K562 (cell line): Measurements from ENCODE around the gene CRACDL. TPM values are rescaled to one million over a fixed set of nuclear protein-coding genes. Genes with fewer than 3 reads are reported as not detected.

Experiments used
- ATAC-seq: fragments of 200-7000 bp; cut with Tn5 transposase; 3 replicates; pipeline ENCODE4 v1.9.1; 2020; ENCODE audit warnings: moderate library complexity
- BruUV-seq: library from RNA; stranded (reverse); fragments of 400-500 nt; replicated peaks from 2 replicates; lab custom pipeline; 2021; lab: Mats Ljungman, UMichigan
- CTCF ChIA-PET: fragments of 300-600 bp; formaldehyde crosslinking; extraction: SDS; loops from one replicate; lab custom pipeline; 2021; ENCODE audit warnings: low intra/inter-chr PET ratio; lab: Yijun Ruan, JAX
- POLR2A ChIA-PET: fragments of 300-600, 350-650 bp; sonication (Branson Sonifier 250); formaldehyde crosslinking; extraction: SDS; loops from one replicate; lab custom pipeline; 2021; ENCODE audit warnings: antibody characterized with exemption, inconsistent platforms; lab: Yijun Ruan, JAX
- DNase-seq, 4 experiments: peaks; one replicate each; pipeline versions ENCODE4 v3.0.0 to v3.0.0-alpha.2; 2011 to 2018; ENCODE audit warnings: low spot score in 3 of 4, mixed read lengths in 3 of 4; ENCODE audit errors: extremely low read depth in 1 of 4
- FAIRE-seq: peaks from 2 replicates; lab custom pipeline; 2011; peaks lifted over from hg19 to GRCh38; lab: Jason Lieb, UNC
- H2AFZ ChIP-seq: 2 replicates; pipeline ENCODE4 v1.6.0; 2011; ENCODE audit warnings: low read depth, low read length, control low read depth, inconsistent platforms
- H3K27ac ChIP-seq: fragments of 200-600 bp; 3 replicates; pipeline ENCODE4 v1.8.0; 2011; ENCODE audit warnings: low read depth, mild to moderate bottlenecking, control low read depth, inconsistent platforms, low read length, moderate library complexity, mixed read lengths; ENCODE audit errors: extremely low read depth
- H3K27me3 ChIP-seq, 2 experiments: fragments of 300-600 bp in 1 of 2; 2 replicates in 1 of 2; 3 replicates in 1 of 2; pipeline versions ENCODE4 v1.6.0 to v1.8.0; 2011; ENCODE audit warnings: inconsistent platforms in 2 of 2, low read length in 2 of 2, mild to moderate bottlenecking in 1 of 2, mixed read lengths in 1 of 2, moderate library complexity in 1 of 2; ENCODE audit not compliant: control insufficient read depth in 2 of 2, insufficient read depth in 2 of 2
- H3K36me3 ChIP-seq: fragments of 300-600 bp; 3 replicates; pipeline ENCODE4 v1.8.0; 2011; ENCODE audit warnings: mild to moderate bottlenecking, low read length, inconsistent platforms; ENCODE audit not compliant: control insufficient read depth, insufficient read depth
- H3K4me1 ChIP-seq, 2 experiments: fragments of 200-600 bp in 1 of 2; replicated peaks in 1 of 2; 2 replicates in 1 of 2; 3 replicates in 1 of 2; pipeline versions ENCODE4 v1.5.1 to v1.8.0; 2011; ENCODE audit warnings: inconsistent platforms in 2 of 2, low read length in 2 of 2, mild to moderate bottlenecking in 1 of 2, mixed read lengths in 1 of 2, moderate library complexity in 1 of 2; ENCODE audit not compliant: control insufficient read depth in 2 of 2, insufficient read depth in 2 of 2
- H3K4me2 ChIP-seq: 2 replicates; pipeline ENCODE4 v1.6.1; 2011; ENCODE audit warnings: low read length, control low read depth, inconsistent platforms, mixed read lengths; ENCODE audit not compliant: insufficient read depth
- H3K4me3 ChIP-seq: fragments of 200-600 bp; sonication (generic), shearing (Covaris generic); 2 replicates; pipeline ENCODE4 v1.5.1; 2016; ENCODE audit warnings: control low read depth, inconsistent platforms
- H3K79me2 ChIP-seq: fragments of 200-600 bp; 3 replicates; pipeline ENCODE4 v1.8.0; 2011; ENCODE audit warnings: low read length, inconsistent platforms; ENCODE audit not compliant: control insufficient read depth, insufficient read depth
- H3K9ac ChIP-seq, 2 experiments: 2 replicates each; pipeline versions ENCODE4 v1.6.0 to v1.6.1; 2011; ENCODE audit warnings: low read depth in 2 of 2, low read length in 2 of 2, control low read depth in 1 of 2, inconsistent platforms in 1 of 2, mild to moderate bottlenecking in 1 of 2, mixed read lengths in 1 of 2; ENCODE audit not compliant: insufficient read depth in 1 of 2
- H3K9me1 ChIP-seq: one replicate; pipeline ENCODE4 v1.6.0; 2011; ENCODE audit warnings: inconsistent platforms, mild to moderate bottlenecking, low read length, moderate library complexity; ENCODE audit not compliant: control insufficient read depth, insufficient read depth
- H3K9me3 ChIP-seq: replicated peaks from 2 replicates; pipeline ENCODE4 v1.5.1; 2011; ENCODE audit warnings: low read depth, low read length, inconsistent platforms; ENCODE audit not compliant: control insufficient read depth, insufficient read depth
- H4K20me1 ChIP-seq: replicated peaks from 2 replicates; pipeline ENCODE4 v1.6.1; 2011; ENCODE audit warnings: low read length, inconsistent platforms, mixed read lengths; ENCODE audit not compliant: control insufficient read depth, insufficient read depth
- ARID2 ChIP-seq: fragments of 450-650 bp; IDR thresholded peaks from 2 replicates; pipeline ENCODE4 v1.6.1; 2017; ENCODE audit warnings: antibody characterized with exemption, mild to moderate bottlenecking
- NEUROD1 ChIP-seq: fragments of 150-350 bp; IDR thresholded peaks from 2 replicates; pipeline ENCODE4 v1.6.1; 2014; ENCODE audit warnings: borderline replicate concordance, low read length, low read depth; ENCODE audit not compliant: partially characterized antibody
- NFIC ChIP-seq: fragments of 450-650 bp; IDR thresholded peaks from 2 replicates; pipeline ENCODE4 v1.6.1; 2017; ENCODE audit warnings: mild to moderate bottlenecking, inconsistent platforms
- NR1H2 ChIP-seq: sonication (generic); formaldehyde crosslinking; IDR thresholded peaks from 2 replicates; pipeline ENCODE4 v1.4.0; 2020; ENCODE audit warnings: mild to moderate bottlenecking, missing genetic modification reagents
- SOX6 ChIP-seq: fragments of 450-650 bp; IDR thresholded peaks from 2 replicates; pipeline ENCODE4 v1.6.1; 2014; ENCODE audit warnings: mild to moderate bottlenecking
- SREBF1 ChIP-seq: fragments of 150-350 bp; IDR thresholded peaks from 2 replicates; pipeline ENCODE4 v1.6.1; 2014; ENCODE audit warnings: antibody characterized with exemption, low read depth, low read length, borderline replicate concordance
- ZBTB26 ChIP-seq: fragments of 450-650 bp; formaldehyde crosslinking; IDR thresholded peaks from 2 replicates; pipeline ENCODE4 v1.4.0; 2022; ENCODE audit warnings: missing genetic modification characterization
- ZNF830 ChIP-seq: fragments of 250-450 bp; sonication (Bioruptor Pico); IDR thresholded peaks from 2 replicates; pipeline ENCODE4 v1.5.0; 2021; ENCODE audit warnings: mild to moderate bottlenecking
- WGBS: fragments of 100-300 bp; shearing (Covaris generic); methylation state at CpG from one replicate; pipeline ENCODE4 v1.1.6; 2016; ENCODE audit warnings: low coverage, mixed read lengths; ENCODE audit not compliant: insufficient coverage; ENCODE audit errors: missing lambda C conversion rate; 5-methylcytosine and 5-hydroxymethylcytosine counted together
- in situ Hi-C: fragments of 300-500 bp; cut with MboI; formaldehyde crosslinking; loops from 4 replicates; pipeline ENCODE4 v1.15.0; 2018; ENCODE audit warnings: inconsistent platforms, mixed read lengths
- intact Hi-C: fragments of 100-400 bp; cut with micrococcal nuclease; formaldehyde crosslinking; loops from 2 replicates; pipeline ENCODE4 v1.14.2; 2022
- polyA plus RNA-seq, 8 experiments: library from polyadenylated mRNA; depleted of rRNA in 4 of 8; stranded (reverse) in 5 of 8; unstranded in 3 of 8; fragments of >200 nt; fragmentation: Nextera tagmentation in 2 of 8; fragmentation: Illumina TruSeq in 1 of 8; extraction: Ambion mirVana in 2 of 8; extraction: Trizol in 1 of 8; gene quantifications; 2 replicates each; pipeline versions ENCODE4 v1.2.1 to v1.2.3, GENCODE V29; 2011 to 2014; ENCODE audit warnings: inconsistent platforms in 1 of 8, missing spikeins in 1 of 8
- total RNA-seq, 7 experiments: library from RNA; depleted of rRNA in 6 of 7; stranded (reverse); fragments of >200 nt in 6 of 7; fragmentation: Illumina TruSeq in 2 of 7; extraction: Trizol in 2 of 7; gene quantifications; 2 replicates each; pipeline versions ENCODE4 v1.2.1 to v1.2.3, GENCODE V29; 2011 to 2021; ENCODE audit warnings: low replicate concordance in 1 of 7

Gene CRACDL
- total and polyA plus RNA-seq, 9 of the 15 experiments (the other 6 are each of a cell fraction or from before 2014, with no cell fraction given), result not detected

GRCh38 chr2:98929920-98930319 lies 6.1 kb downstream of the CRACDL start (continued):
- no peak for TF ChIP-seq ARID2
- TF ChIP-seq NFIC, result no peak
- no peak for TF ChIP-seq SREBF1
- TF ChIP-seq ZNF830 (CRISPR knock-in tag), result no peak

GRCh38 chr2:98928242-98928641 lies 7.8 kb downstream of the CRACDL start:
- POLR2A ChIA-PET, result no interaction called here
- Histone ChIP-seq H3K4me1 (no peaks in the 10 kb centered on the region), H3K36me3 (no peaks in the 10 kb centered on the region), H4K20me1 (no peaks in the 10 kb centered on the region; the same call in 1 of the 2 replicates), H3K4me2 (no peak overlapping the region), H3K27me3 (peaks cover 12 to 43% of the 10 kb centered on the region in 2 experiments; a peak in 3 of 5 replicates), H3K4me3 (no peak overlapping the region), H3K27ac (no peak overlapping the region), H2AFZ (no peak overlapping the region), H3K79me2 (no peaks in the 10 kb centered on the region)
- no peak for FAIRE-seq
- intact Hi-C loops (no loop called here), in situ Hi-C loops (no loop called here)
- ATAC-seq, result no peak
- CTCF ChIA-PET, result no interaction called here
- WGBS, result 3% methylated on average over 10 of the region's 10 CpGs
- TF ChIP-seq SOX6 (no peak), NR1H2 (CRISPR knock-in tag) (no peak), ZBTB26 (no peak), NEUROD1 (no peak)
- TF ChIP-seq, all 486 proteins: peak for 0
- no TSS peak for BruUV-seq
- no peak for DNase-seq
- Histone ChIP-seq H3K9me1 (no peaks in the 10 kb centered on the region), H3K9me3 (0 out of 2 replicates have a peak, but pooled peaks cover 2% of the 10 kb centered on the region), H3K9ac (no peak overlapping the region)
